GM19324 (cell line): ENCODE results near the gene ZCCHC10.
"Not testable (repeated sequence)": the region's sequence is repeated elsewhere in the genome, so short reads cannot be mapped to it uniquely, and the experiment has no call there.

Experiments
- ATAC-seq: cut with Tn5 transposase; IDR thresholded peaks from one replicate; pipeline ENCODE4 v1.9.1; 2021; ENCODE audit warnings: mild to moderate bottlenecking, moderate library complexity; ENCODE audit not compliant: unreplicated experiment, low FRiP score

The ZCCHC10 gene

DNA sequence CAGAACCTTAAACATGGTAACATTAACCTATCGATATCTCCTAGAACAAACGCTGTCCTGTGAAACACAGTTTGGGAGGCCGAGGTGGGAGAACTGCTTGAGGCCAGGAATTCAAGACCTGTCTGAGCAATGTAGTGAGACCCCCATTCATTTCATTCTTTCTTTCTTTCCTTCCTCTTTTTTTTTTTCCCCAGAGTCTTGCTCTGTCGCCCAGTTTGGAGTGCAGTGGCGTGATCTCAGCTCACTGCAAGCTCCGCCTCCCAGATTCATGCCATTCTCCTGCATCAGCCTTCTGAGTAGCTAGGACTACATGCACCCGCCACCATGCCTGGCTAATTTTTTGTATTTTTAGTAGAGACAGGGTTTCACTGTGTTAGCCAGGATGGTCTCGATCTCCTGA, 20.2 kb upstream of the ZCCHC10 start:
- ATAC-seq, result not testable (repeated sequence)

DNA sequence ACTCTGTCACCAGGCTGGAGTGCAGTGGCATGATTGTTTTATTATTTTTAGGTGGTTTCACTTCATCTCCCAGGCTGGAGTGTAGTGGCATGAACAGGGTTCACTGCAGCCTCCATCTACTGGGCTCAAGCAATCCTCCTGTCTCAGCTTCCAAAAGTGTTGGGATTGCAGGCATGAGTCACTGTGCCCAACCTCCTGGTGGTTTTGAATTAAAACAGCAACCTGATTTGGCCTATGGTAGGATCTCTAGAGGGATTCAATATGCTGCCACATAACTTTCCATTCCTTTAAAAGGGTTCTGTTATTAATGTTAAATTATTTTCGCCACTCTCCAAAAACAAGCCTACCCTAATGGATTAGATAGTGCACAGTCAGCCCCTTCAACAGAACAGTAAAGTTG, 15.6 kb upstream of the ZCCHC10 start:
- no peak for ATAC-seq

DNA sequence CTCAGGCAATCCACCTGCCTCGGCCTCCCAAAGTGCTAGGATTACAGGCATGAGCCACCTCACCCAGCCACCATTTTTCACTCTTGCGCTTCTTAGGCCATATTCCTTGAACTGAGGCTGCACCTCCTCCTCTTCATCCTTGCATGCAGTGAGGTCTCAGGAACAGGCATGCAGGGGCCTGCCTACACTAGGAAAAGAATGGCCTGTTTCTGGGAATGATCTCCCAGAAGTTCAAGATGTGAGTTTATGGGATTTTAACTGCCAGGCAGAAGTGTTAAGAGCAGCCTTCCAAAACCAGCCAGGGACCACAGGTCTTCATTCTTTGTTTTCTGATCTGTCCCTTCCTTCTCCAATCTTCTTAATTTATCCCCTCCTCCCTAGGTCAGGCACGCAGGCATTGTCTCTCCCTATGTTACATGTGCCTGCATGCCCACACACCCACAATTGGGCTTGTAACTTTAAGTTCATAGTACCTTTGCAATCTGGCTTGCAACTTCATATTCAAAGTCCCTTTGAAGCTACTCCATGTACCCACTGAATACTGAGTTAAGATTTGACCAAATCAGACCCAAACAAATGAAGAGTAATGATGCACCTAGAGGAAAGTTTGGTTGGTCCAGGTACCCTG, 14.9 kb upstream of the ZCCHC10 start:
- no peak for ATAC-seq

DNA sequence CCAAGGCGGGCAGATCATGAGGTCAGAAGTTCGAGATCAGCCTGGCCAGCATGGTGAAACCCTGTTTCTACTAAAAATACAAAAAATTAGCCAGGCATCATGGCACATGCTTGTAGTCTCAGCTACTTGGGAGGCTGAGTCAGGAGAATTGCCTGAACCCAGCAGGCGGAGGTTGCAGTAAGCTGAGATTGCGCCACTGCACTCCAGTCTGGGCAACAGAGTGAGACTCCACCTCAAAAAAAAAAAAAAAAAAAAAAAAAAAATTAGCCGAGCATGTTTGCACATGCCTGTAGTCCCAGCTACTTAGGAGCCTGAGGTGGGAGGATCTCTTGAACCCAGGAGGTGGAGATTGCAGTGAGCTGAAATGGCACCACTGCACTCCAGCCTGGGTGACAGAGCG, 10.3 kb upstream of the ZCCHC10 start:
- ATAC-seq, result not testable (repeated sequence)

DNA sequence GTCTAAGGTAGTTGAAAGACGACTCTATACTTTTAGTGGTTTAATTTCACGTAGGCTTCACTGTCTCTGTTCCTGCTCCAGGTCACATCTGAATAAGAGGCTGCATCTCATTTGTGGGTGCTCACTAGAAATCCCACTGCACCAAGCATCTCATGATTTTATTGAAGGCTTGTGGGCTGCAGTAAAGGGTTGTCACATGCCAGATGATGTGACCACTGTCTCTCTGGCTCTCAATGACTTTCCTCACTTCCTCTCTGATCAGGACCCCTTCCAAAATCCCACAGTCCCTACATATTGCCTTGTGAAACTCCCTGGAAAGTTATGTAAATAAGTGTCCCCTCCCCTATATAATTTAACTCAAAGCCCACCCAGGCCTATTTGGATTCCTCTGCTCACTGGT, 8.9 kb upstream of the ZCCHC10 start:
- ATAC-seq, result no peak

DNA sequence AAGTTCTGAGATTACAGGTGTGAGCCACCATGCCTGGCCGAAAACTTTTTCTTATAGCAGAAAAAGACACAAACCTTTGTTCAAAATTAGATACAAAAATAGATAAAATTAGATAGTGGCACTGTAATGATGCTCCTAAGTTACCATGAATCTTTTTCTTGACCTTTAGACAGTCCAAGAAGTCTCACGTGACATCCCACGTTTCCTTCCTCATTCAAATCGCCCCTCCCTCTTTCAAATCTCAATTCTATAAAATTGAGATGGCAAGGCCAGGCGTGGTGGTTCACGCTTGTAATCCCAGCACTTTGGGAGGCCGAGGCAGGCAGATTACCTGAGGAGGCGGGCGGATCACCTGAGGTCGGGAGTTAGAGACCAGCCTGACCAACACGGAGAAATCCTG, 7.7 kb upstream of the ZCCHC10 start:
- no peak for ATAC-seq

DNA sequence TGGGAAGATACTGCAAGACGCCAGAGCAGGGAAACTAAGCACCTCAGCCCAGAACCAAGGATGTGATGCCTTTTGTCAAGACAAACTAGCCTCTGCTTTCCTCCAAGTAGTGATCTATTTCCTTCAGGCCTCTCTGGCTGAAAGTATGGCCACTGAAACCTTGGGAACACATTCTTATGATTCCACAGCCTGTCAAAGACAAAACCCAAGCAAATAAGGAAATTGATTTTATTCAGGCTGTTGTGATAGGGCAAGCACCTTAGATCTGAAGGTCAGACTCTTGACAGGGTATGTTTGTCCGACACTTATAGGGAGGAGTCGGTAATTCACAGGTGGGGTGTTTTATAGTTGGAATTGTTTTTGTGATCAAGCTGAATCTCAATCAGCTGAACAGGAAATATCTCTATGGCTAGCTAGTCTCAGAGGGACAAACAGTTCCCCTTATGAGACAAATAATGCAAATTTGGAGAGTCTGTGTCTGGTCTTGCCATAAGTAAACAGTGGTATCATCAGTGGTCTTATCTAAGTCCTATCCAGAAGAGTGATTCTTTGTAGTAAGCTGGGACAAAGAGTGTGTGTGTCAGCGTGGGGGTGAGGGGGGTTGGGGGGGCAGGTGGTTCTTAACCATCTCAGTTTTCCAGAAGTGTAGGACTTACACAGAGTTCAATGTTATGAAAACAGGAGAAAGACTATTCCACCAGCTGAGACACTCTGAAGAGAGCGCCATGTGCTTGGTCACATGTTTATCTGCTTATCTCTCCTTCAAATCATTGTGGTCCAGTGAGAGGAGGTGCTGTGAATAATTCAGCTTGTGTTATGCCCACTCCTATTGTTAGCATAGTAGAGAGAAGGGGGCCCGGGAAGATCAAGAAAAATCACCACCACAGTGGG, 6.7 kb upstream of the ZCCHC10 start:
- ATAC-seq, result no peak

DNA sequence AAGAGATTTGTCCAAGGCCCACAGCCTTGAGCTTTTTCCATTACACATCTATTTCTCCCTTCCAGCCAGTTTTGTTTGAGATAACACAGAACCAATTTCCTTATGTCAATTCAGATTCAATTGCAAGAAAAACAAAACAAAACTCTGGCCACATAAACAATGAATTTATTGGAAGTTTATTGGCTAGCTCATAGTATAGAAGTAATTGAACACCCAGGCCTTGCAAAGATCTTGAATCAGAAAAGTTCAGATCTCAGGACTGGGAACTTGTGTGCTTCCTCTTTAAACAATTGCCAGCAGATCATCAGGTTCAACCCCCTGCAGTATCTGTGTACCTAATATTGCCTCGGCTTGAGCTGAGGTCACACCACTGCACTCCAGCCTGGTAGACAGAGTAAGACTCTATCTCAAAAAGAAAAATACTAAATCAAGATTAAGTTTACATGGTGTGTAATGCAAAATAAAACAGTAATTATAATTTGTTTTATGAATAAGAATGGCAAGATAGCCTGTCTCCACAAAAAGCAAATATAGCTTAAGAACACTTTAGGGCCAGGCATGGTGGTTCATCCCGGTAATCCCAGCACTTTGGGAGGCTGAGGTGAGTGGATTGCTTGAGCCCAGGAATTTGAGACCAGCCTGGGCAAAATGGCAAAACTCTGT, 4.1 kb upstream of the ZCCHC10 start:
- no peak for ATAC-seq

DNA sequence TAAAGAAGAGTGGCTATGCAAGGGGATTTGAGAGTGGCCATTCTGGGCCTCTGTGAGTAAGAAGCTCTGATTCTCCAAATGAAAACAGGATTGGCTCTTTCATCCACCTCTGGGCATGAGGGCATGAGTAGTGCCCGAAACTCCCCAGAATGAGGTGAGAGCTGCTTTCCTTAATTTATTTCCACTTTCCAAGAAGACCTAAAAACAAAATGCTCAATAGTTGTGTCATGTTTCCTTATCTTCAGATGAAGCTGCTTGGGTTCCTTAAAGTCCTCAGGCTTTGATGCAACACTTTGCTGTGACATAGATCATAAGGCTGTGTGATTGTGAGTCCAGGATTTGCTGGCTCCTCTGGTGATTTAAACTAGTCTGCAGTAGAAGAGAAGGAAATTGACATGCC, 3.1 kb upstream of the ZCCHC10 start:
- ATAC-seq, result no peak

DNA sequence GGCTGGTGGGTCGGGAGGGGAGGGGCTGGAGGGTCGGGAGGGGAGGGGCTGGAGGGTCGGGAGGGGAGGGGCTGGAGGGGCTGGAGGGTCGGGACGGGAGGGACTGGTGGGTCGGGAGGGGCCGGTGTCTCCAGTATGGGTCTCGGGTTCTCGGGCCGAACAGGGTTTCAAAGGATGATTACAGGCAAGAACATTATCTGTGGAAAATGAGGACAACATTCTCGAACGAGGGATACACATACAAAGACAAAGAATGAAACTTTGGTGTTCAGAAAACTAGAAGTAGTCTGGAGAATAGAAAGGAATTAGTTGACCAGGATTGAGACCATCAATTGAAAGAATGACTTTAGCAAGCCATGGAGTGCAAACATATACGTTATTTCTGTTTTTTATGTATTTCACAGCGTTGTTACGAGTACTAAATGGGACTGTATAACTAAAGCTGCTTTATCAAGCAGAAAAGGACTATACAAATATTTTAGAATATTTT, 360 bp upstream of the ZCCHC10 start:
- no peak for ATAC-seq

DNA sequence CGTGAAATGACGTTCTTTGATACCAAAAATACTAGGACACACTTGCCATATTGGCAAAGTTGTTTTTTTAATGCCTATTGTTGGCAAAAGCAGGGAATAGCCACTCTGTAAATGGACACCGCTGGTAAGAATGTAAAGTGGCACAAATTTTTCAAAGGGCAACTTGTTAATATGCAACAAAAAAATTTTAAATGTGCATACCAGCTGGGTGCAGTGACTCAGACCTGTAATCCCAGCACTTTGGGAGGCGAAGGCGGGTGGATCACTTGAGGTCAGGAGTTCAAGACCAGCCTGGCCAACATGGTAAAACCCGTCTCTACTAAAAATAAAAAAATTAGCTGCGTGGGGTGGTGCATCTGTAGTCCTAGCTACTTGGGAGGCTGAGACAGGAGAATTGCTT, 6.9 kb downstream of the ZCCHC10 start:
- not testable (repeated sequence) for ATAC-seq

DNA sequence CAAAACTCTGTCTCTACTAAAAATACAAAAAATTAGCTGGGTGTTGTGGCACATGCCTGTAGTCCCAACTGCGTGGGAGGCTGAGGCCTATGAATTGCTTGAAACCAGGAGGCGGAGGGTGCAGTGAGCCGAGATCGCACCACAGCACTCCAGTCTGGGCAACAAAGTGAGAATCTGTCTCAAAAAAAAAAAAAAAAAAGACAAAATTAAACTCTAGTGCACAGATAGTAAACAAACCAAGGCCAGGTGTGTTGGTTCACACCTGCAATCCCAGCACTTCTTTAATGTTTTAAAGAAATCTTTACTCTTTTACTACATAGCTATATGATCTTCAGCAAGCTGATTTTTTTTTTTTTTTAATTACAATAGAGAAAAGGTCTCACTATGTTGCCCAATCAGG, 8.4 kb downstream of the ZCCHC10 start:
- ATAC-seq, result no peak

DNA sequence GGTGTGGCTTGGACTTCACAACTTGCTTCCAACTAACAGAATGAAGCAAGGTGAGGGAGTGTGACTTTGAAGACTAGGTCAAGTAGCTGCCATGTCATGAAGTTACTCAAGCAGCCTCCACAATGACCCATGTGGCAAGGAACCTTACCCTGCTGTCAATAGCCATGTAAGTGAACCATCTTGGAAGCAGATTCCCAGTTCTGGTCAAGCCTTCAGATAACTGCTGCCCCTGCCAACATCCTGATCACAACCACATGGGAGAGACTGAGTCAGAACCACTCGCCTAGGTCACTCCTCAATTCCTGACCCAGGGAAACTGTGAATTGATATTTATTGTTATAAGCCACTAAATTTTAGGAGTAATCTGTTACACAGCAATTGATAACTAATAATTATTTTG, 10.9 kb downstream of the ZCCHC10 start:
- no peak for ATAC-seq

DNA sequence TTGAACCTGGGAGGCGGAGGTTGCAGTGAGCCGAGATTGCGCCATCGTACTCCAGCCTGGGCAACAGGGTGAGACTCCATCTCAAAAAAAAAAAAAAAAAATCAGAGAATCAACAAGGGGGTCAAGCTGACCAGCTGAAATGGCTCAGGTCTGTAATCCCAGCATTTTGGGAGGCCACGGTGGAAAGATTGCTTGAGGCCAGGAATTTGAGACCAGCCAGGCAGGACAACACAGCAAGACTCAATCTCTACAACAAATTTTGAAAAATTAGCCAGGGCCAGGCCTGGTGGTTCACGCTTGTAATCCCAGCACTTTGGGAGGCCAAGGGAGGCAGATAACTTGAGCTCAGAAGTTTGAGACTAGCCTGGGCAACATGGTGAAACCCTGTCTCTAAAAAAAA, 17.9 kb downstream of the ZCCHC10 start:
- ATAC-seq, result not testable (repeated sequence)

DNA sequence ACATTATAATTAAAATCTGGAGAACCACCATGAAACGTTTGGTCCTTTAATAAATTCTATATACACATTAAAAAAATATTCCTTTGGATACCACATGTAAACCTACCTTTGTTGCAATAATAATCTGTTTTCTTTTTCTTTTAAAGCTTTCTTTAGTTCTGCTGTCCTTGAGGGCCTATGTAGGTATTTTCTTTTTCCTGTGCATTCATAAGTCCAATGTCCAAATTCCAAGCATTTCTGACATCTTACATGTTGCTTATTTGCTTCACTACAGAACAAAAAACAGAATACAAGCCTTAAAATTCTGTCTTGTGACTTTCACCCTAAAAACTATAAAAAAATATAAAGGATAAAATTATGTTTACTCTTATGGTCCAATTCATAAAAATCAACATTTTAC, 19.7 kb downstream of the ZCCHC10 start:
- no peak for ATAC-seq

DNA sequence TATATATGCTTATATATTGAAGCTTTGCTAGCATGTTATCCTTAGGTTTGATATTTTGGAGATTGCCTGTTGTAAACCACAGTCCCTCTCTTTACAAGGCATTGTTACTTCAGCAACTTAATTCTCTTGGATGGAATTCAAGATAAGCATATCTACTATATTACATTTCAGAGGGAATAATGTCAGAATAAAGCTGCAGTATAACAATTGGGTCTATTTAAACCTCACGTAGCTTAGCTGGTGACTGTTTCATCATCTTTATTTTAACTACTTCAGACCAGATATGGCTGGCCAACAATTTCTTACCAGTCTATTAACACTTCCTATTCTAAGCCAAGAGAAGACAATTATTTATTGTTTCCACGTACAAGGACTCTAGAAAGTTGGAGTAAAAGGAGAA, 27.1 kb downstream of the ZCCHC10 start:
- ATAC-seq, result no peak

DNA sequence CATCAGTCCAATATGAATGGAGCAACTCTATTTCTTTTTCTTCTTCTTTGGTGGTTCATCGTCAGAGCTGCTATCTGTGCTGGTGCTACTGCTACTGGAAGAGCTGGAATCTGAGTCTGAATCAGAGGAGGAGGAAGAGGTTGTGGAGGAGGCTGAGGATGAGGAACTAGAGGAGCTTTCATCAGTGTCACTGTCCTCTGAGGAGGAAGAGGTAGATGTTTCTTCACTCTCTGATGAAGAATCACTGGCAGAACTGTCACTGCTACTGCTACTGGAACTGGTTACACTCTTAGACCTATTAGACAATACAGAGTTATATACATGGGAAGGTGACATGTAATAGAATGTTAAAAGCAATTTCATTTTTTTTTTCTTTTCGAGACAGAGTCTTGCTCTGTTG, 27.8 kb downstream of the ZCCHC10 start:
- no peak for ATAC-seq

DNA sequence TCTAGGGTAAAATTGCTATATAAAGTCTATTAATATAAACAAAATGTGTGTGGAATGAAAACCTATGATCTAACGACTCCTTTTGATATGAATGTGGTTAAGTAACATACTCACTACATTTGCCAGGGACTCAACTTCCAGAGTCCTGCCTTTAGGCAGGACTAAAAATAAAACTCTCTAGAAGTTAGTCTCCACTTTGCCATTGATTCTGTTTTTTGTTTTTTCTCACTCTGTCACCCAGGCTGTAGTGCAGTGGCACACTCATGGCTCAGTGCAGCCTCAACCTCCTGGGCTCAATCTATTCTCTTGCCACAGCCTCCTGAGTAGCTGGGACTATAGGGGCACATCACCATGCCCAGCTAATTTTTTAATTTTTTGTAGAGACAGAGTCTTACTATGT, 30.0 kb downstream of the ZCCHC10 start:
- ATAC-seq, result no peak

DNA sequence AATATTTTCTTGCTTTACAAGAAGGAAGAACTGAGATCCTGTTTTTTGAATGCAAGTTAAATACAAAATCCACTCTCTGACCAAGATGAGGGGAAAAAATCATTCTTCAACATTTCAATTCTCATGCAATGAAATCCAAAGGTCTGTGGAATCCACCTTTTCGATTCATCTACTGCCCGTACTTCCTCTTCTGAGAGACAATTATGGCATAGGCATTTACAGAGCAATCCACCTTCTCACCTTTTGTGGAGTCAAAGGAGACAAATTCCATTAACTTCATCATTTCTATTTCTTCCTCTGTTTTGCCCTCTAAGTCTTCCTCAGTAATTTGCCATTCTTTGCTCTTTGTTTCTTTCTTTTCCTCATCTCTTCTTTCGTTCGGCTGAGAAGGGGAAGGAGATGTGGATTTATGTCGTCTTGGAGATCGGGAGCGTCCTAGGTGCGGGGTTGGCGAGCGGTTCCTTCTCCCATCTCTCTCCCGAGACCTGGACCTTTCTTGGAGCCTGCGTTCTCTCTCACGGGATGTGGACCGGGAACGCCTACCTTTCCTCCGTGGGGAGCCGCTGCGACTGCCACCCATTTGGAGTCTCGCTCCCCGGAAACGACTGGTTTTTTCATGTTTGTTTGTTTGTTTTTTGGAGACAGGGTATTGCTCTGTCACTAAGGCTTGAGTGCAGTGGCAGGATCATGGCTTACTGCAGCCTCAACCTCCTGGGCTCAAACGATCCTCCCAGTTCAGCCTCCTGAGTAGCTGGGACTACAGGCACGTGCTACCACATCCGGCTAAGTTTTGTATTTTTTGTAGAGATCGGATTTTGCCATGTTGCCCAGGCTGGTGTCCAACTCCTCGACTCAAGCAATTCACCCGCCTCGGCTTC, 38.6 kb downstream of the ZCCHC10 start:
- no peak for ATAC-seq

DNA sequence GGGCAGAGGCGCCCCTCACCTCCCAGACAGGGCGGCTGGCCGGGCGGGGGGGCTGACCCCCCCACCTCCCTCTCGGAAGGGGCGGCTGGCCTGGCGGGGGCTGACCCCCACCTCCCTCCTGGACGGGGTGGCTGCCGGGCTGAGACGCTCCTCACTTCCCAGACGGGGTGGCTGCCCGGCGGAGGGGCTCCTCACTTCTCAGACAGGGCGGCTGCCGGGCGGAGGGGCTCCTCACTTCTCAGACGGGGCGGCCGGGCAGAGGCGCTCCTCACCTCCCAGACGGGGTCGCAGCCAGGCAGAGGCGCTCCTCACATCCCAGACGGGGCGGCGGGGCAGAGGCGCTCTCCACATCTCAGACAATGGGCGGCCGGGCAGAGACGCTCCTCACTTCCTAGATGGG, 43.4 kb downstream of the ZCCHC10 start:
- ATAC-seq, result not testable (repeated sequence)
